Gastroesophageal sphincter (tissue), 4 donors: ENCODE results near the gene MGLL. TPM values are rescaled to one million over a fixed set of nuclear protein-coding genes. Genes with fewer than 3 reads are reported as not detected.

Source experiments
- ATAC-seq: fragments of 150-250 bp; one replicate; pipeline ENCODE4 v1.9.1; 2016; ENCODE audit warnings: mild to moderate bottlenecking, moderate library complexity
- H3K27ac ChIP-seq, 4 donors: fragments of 200-600 bp; sonication (generic) in 3 of 4; 1 replicate in 3 of 4; 2 replicates in 1 of 4; pipeline ENCODE4 v1.5.1; 2016 to 2019
- H3K27me3 ChIP-seq: fragments of 200-600 bp; sonication (generic); one replicate; pipeline ENCODE4 v1.5.1; 2019
- H3K36me3 ChIP-seq, 2 donors: fragments of 200-600 bp; sonication (generic); one replicate each; pipeline ENCODE4 v1.5.1; 2019; ENCODE audit warnings: control low read depth in 1 of 2
- H3K4me1 ChIP-seq, 3 donors: fragments of 200-600 bp; sonication (generic); 1 replicate in 2 of 3; 2 replicates in 1 of 3; pipeline ENCODE4 v1.5.1; 2016 to 2019; ENCODE audit warnings: control low read depth in 2 of 3
- H3K4me3 ChIP-seq, 2 donors: fragments of 200-600 bp; sonication (generic); one replicate each; pipeline ENCODE4 v1.5.1; 2019; ENCODE audit warnings: mild to moderate bottlenecking in 1 of 2, moderate library complexity in 1 of 2
- H3K9me3 ChIP-seq, 3 donors: fragments of 200-600 bp; sonication (generic); one replicate each; pipeline ENCODE4 v1.5.1; 2017 to 2019; ENCODE audit warnings: control low read depth in 2 of 3
- CTCF ChIP-seq, 4 experiments: fragments of 200-600 bp in 2 of 4; fragments of 450-650 bp in 2 of 4; sonication (generic) in 1 of 4; IDR thresholded peaks; one replicate each; pipeline ENCODE4 v1.5.1; 2017 to 2019; ENCODE audit warnings: antibody characterized with exemption in 4 of 4, mild to moderate bottlenecking in 2 of 4, moderate library complexity in 2 of 4
- EP300 ChIP-seq: sonication (generic); formaldehyde crosslinking; IDR thresholded peaks from one replicate; pipeline ENCODE4 v1.6.1; 2017; ENCODE audit warnings: antibody characterized with exemption, mild to moderate bottlenecking
- POLR2A ChIP-seq, 2 donors: fragments of 450-650 bp; IDR thresholded peaks; one replicate each; pipeline ENCODE4 v1.6.1; 2017; ENCODE audit warnings: antibody characterized with exemption in 2 of 2, mild to moderate bottlenecking in 2 of 2, moderate library complexity in 1 of 2
- POLR2AphosphoS5 ChIP-seq: sonication (generic); formaldehyde crosslinking; IDR thresholded peaks from one replicate; pipeline ENCODE4 v1.6.1; 2017; ENCODE audit warnings: antibody characterized with exemption
- WGBS, 2 donors: methylation state at CpG; one replicate each; pipeline ENCODE4 v1.1.5; 2018; ENCODE audit warnings: low coverage in 1 of 2; 5-methylcytosine and 5-hydroxymethylcytosine counted together
- total RNA-seq, 4 donors: library from RNA; depleted of rRNA; stranded (reverse); fragments of >200 nt; gene quantifications; one replicate each; pipeline ENCODE4 v1.1.0, GENCODE V29; 2016

Gene MGLL
- total RNA-seq, 4 donors from 2014 or later: 39.2 to 171 (median 55.8) TPM

GRCh38 chr3:127751782-127752181, 70.5 kb downstream of the MGLL start:
- no peaks in the 10 kb centered on the region for H3K27me3 ChIP-seq
- whole genome bisulfite sequencing, 2 donors: 96 to 97% methylated on average over 3 to 4 of the region's 4 CpGs
- no peaks in the 10 kb centered on the region for H3K9me3 ChIP-seq
- H3K36me3 ChIP-seq: no peaks in the 10 kb centered on the region
- H3K4me1 ChIP-seq: peaks cover 4 to 50% (median 31%) of the 10 kb centered on the region in 3 donors
- TF ChIP-seq POLR2AphosphoS5: no peak
- no peak for TF ChIP-seq POLR2A (IDR thresholded peaks at IDR 0.05)
- TF ChIP-seq EP300: no peak
- TF ChIP-seq CTCF (IDR thresholded peaks at IDR 0.05): no peak
- no peak overlapping the region for H3K27ac ChIP-seq
- no peak for ATAC-seq
- H3K4me3 ChIP-seq: no peak overlapping the region

- 95% methylated on average over 4 of the region's 8 CpGs for WGBS, 2 donors
These were observed 71.1 kb downstream of the MGLL start for GRCh38 chr3:127751163-127751621.

GRCh38 chr3:127750226-127751031, 71.9 kb downstream of the MGLL start:
- ATAC-seq: no peak
- WGBS, 2 donors: 81 to 90% methylated on average over 4 to 9 of the region's 12 CpGs
- no peaks in the 10 kb centered on the region for H3K27me3 ChIP-seq
- no peak overlapping the region for H3K4me3 ChIP-seq
- no peaks in the 10 kb centered on the region for H3K36me3 ChIP-seq
- H3K27ac ChIP-seq: peak overlapping the region in 3 of 4 donors; percentile 58 to 85 (median 73)
- TF ChIP-seq CTCF (IDR thresholded peaks at IDR 0.05) (no peak), POLR2A (IDR thresholded peaks at IDR 0.05) (no peak), POLR2AphosphoS5 (no peak), EP300 (no peak)
- peaks cover 4 to 50% (median 31%) of the 10 kb centered on the region in 3 donors for H3K4me1 ChIP-seq
- no peaks in the 10 kb centered on the region for H3K9me3 ChIP-seq

More at GRCh38 chr3:127751163-127751621, 71.1 kb downstream of the MGLL start:
- Histone ChIP-seq H3K9me3 (no peaks in the 10 kb centered on the region), H3K27ac (peak overlapping the region in 1 of 4 donors; percentile 73), H3K27me3 (no peaks in the 10 kb centered on the region), H3K4me1 (peaks cover 4 to 50% (median 31%) of the 10 kb centered on the region in 3 donors), H3K4me3 (no peak overlapping the region), H3K36me3 (no peaks in the 10 kb centered on the region)
- TF ChIP-seq POLR2AphosphoS5 (no peak), POLR2A (IDR thresholded peaks at IDR 0.05) (no peak), EP300 (no peak)
- no peak for ATAC-seq

- no peaks in the 10 kb centered on the region for H3K27me3 ChIP-seq
- H3K4me1 ChIP-seq: peaks cover 4 to 53% (median 31%) of the 10 kb centered on the region in 3 donors
- TF ChIP-seq POLR2AphosphoS5 (no peak), EP300 (no peak), POLR2A (IDR thresholded peaks at IDR 0.05) (no peak), CTCF (IDR thresholded peaks at IDR 0.05) (no peak)
- no peak overlapping the region for H3K4me3 ChIP-seq
- 89 to 92% methylated on average over 5 to 7 of the region's 7 CpGs for WGBS, 2 donors
- no peaks in the 10 kb centered on the region for H3K9me3 ChIP-seq
- ATAC-seq: no peak
- peak overlapping the region in 3 of 4 donors; percentile 58 to 85 (median 73) for H3K27ac ChIP-seq
- no peaks in the 10 kb centered on the region for H3K36me3 ChIP-seq
These were observed 72.5 kb downstream of the MGLL start for GRCh38 chr3:127749787-127750225.

GRCh38 chr3:127749361-127749760, 73.0 kb downstream of the MGLL start:
- Histone ChIP-seq H3K9me3 (no peaks in the 10 kb centered on the region), H3K27me3 (no peaks in the 10 kb centered on the region), H3K36me3 (no peaks in the 10 kb centered on the region), H3K4me1 (peaks cover 4 to 55% (median 31%) of the 10 kb centered on the region in 3 donors), H3K27ac (peak overlapping the region in 3 of 4 donors; percentile 58 to 85 (median 73)), H3K4me3 (no peak overlapping the region)
- WGBS, 2 donors: 77 to 93% methylated on average over 3 of the region's 3 CpGs
- TF ChIP-seq EP300 (no peak), POLR2AphosphoS5 (no peak), CTCF (IDR thresholded peaks at IDR 0.05) (no peak), POLR2A (IDR thresholded peaks at IDR 0.05) (no peak)
- no peak for ATAC-seq
